Spleen (tissue), 7 donors: Measurements from ENCODE around the gene FGF14.

Source experiments
- POLR2A ChIP-seq, 3 donors: fragments of 450-650 bp; IDR thresholded peaks; one replicate each; pipeline ENCODE4 v1.5.1; 2017; ENCODE audit warnings: antibody characterized with exemption in 3 of 3, mild to moderate bottlenecking in 1 of 3
- POLR2AphosphoS5 ChIP-seq, 3 donors: sonication (generic); formaldehyde crosslinking; IDR thresholded peaks; one replicate each; pipeline ENCODE4 v1.5.1; 2017; ENCODE audit warnings: antibody characterized with exemption in 3 of 3
- TF ChIP-seq, protein P1 (sequence below), 11 experiments: fragments of 200-600 bp in 7 of 11; fragments of 450-650 bp in 4 of 11; sonication (generic) in 4 of 11; IDR thresholded peaks in 8 of 11; conservative IDR thresholded peaks in 3 of 11; 1 replicate in 7 of 11; 2 replicates in 4 of 11; pipeline versions ENCODE4 v1.4.0 to v1.8.0; 2016 to 2021; ENCODE audit warnings: antibody characterized with exemption in 11 of 11, inconsistent platforms in 4 of 11, mild to moderate bottlenecking in 1 of 11
- donor health status: DM: no; HTN: no; CAD: no; lungs with moderate emphysema.
- donor health status: DM: no; HTN: no; CAD: no.
- donor health status: DM: no; HTN: no; CAD: no.

DNA sequence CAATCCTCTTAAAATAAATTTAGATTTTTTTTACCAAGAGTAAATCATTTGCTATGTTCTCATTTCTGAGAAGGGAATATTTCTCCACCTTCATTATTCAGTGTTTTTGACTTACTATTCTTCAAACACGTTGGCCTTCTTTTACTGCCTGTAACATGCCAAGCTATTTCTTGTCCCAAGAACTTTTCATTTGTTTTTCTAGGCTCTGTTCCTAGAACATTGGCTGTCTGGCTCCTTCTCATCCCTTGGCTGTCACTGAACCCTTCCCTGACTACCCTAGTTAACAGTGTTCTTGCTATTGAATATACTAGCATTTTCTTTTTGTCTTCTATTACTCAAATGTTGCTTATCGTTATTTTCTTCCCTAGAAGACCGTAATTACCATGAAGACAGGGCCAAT lies 701.2 kb downstream of the FGF14 start:
- TF ChIP-seq, protein P1, sequence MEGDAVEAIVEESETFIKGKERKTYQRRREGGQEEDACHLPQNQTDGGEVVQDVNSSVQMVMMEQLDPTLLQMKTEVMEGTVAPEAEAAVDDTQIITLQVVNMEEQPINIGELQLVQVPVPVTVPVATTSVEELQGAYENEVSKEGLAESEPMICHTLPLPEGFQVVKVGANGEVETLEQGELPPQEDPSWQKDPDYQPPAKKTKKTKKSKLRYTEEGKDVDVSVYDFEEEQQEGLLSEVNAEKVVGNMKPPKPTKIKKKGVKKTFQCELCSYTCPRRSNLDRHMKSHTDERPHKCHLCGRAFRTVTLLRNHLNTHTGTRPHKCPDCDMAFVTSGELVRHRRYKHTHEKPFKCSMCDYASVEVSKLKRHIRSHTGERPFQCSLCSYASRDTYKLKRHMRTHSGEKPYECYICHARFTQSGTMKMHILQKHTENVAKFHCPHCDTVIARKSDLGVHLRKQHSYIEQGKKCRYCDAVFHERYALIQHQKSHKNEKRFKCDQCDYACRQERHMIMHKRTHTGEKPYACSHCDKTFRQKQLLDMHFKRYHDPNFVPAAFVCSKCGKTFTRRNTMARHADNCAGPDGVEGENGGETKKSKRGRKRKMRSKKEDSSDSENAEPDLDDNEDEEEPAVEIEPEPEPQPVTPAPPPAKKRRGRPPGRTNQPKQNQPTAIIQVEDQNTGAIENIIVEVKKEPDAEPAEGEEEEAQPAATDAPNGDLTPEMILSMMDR (IDR thresholded peaks at IDR 0.05 in 8 of 11, conservative IDR thresholded peaks at IDR 0.05 in 3 of 11): no peak
- TF ChIP-seq POLR2AphosphoS5 (IDR thresholded peaks at IDR 0.05) (no peak), POLR2A (IDR thresholded peaks at IDR 0.05) (no peak)
